GM20000 (cell line): ENCODE measurements around the gene CENPA.

ENCODE experiments used
- DNase-seq: peaks from one replicate; pipeline ENCODE4 v3.0.0; 2012; ENCODE audit warnings: low spot score
- CTCF ChIP-seq: IDR thresholded peaks from 2 replicates; pipeline ENCODE4 v1.5.1; 2012; ENCODE audit warnings: mild to moderate bottlenecking, control low read depth; ENCODE audit errors: extremely low read depth, missing control alignments

The CENPA gene

GRCh38 chr2:26770986-26771586 is 14.8 kb upstream of the CENPA start:
- DNase-seq, result no peak

GRCh38 chr2:26772064-26773001 is 13.5 kb upstream of the CENPA start:
- TF ChIP-seq CTCF, result no peak
- DNase-seq, result no peak

More at GRCh38 chr2:26770986-26771586, 14.8 kb upstream of the CENPA start:
- TF ChIP-seq CTCF, result no peak

- DNase-seq, result no peak
- no peak for TF ChIP-seq CTCF
Measured at GRCh38 chr2:26776195-26776800, 9.6 kb upstream of the CENPA start.

- no peak for TF ChIP-seq CTCF
- DNase-seq, result no peak
Measured at GRCh38 chr2:26778098-26778497, 7.8 kb upstream of the CENPA start.

GRCh38 chr2:26778507-26778906 is 7.3 kb upstream of the CENPA start:
- DNase-seq, result no peak
- no peak for TF ChIP-seq CTCF

GRCh38 chr2:26780203-26780760 is 5.6 kb upstream of the CENPA start:
- no peak for TF ChIP-seq CTCF
- DNase-seq, result no peak
